ENCODE results near the gene CUX1.

DNA sequence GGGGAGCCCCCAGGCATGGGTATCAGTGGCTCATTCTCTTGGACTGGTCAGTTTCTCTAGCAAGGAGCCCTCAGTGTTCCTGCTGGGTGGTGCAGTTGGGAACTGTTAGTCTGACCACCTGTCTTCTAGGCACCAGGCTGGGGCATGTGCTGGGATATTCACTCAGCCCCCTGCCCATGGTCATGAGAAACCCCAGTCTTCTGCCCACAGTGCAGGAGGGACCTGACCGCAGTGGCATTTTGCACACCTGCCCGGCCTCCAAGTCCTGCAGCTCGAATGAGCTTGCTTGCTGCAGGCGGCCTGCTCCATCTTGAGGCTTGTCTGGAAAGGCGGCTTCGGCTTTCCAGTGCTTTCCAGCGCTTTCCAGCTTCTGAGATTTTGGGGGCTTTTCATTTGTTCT, 36.3 kb downstream of the CUX1 start:
- TF ChIP-seq GATA2 (IDR thresholded peaks at IDR 0.05; ENCODE audit: low read depth, low read length), result no peak
- no peak for TF ChIP-seq GATA3 (IDR thresholded peaks at IDR 0.05; ENCODE audit: low read depth, low read length)

All from SH-SY5Y (cell line).